ENCODE measurements around the gene ZRANB1.

DNA sequence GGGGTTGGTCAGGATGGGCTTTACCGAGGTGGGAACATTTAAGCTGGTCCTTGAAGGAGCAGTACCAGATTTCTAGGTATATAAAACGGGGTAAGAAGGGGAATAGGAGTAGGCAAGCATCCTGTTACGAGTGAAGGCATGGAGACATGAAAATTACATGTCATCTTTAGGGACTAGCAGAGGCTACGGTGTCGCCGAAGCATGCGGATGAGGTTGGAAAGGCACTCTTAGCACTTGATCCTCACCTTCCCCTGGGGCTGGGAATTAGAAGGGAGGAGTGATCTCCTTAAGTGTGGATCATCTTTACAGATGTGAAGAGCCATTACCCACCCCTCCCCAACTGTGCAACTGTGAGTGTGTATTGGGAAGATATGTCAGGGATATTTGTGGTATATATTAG lies 13.8 kb upstream of the ZRANB1 start:
- TF ChIP-seq CTCF (IDR thresholded peaks at IDR 0.05 in 4 of 5, conservative IDR thresholded peaks at IDR 0.05 in 1 of 5), result no peak
- TF ChIP-seq POLR2A (IDR thresholded peaks at IDR 0.05), result no peak
